Prostate gland (tissue), 2 donors: ENCODE results near the gene SUPT7L. TPM values are rescaled to one million over a fixed set of nuclear protein-coding genes. Genes with fewer than 3 reads are reported as not detected.
A peak's percentile ranks its signal among the peaks of the same experiment; 100 is the strongest.

Experiments
- DNase-seq: peaks from one replicate; pipeline ENCODE4 v3.0.0-alpha.2; 2019; ENCODE audit warnings: low spot score
- H3K27ac ChIP-seq, 2 donors: fragments of 200-600 bp; sonication (generic); 2 replicates each; pipeline ENCODE4 v1.5.1; 2017 to 2019
- H3K27me3 ChIP-seq: fragments of 200-600 bp; sonication (generic); replicated peaks from 2 replicates; pipeline ENCODE4 v1.5.1; 2019; ENCODE audit not compliant: insufficient read depth
- H3K36me3 ChIP-seq, 2 donors: fragments of 200-600 bp; sonication (generic); 1 replicate in 1 of 2; 2 replicates in 1 of 2; pipeline versions ENCODE4 v1.5.1 to v1.8.1; 2017 to 2019
- H3K4me1 ChIP-seq: fragments of 200-600 bp; sonication (generic); replicated peaks from 2 replicates; pipeline ENCODE4 v1.5.1; 2019
- H3K4me3 ChIP-seq, 2 donors: fragments of 200-600 bp; sonication (generic); 2 replicates each; pipeline ENCODE4 v1.5.1; 2017 to 2019
- H3K9me3 ChIP-seq: fragments of 200-600 bp; sonication (generic); 2 replicates; pipeline ENCODE4 v1.5.1; 2017
- POLR2A ChIP-seq: fragments of 450-650 bp; IDR thresholded peaks from one replicate; pipeline ENCODE4 v1.6.1; 2016; ENCODE audit warnings: antibody characterized with exemption, mild to moderate bottlenecking
- POLR2AphosphoS5 ChIP-seq: sonication (generic); formaldehyde crosslinking; IDR thresholded peaks from one replicate; pipeline ENCODE4 v1.6.1; 2017; ENCODE audit warnings: antibody characterized with exemption
- WGBS: methylation state at CpG from one replicate; pipeline ENCODE4 v1.1.5; 2018; 5-methylcytosine and 5-hydroxymethylcytosine counted together
- intact Hi-C: fragments of 100-400 bp; cut with DNase I; formaldehyde crosslinking; loops from one replicate; pipeline ENCODE4 v1.14.2; 2022
- total RNA-seq, 2 donors: library from RNA; depleted of rRNA; stranded (reverse); fragments of >200 nt; gene quantifications; one replicate each; pipeline ENCODE4 v1.1.0, GENCODE V29; 2016
- TF ChIP-seq, protein P1 (sequence below), 4 experiments: fragments of 200-600 bp in 2 of 4; fragments of 450-650 bp in 2 of 4; sonication (generic) in 2 of 4; IDR thresholded peaks; 1 replicate in 3 of 4; 2 replicates in 1 of 4; pipeline ENCODE4 v1.5.1; 2016 to 2019; ENCODE audit warnings: antibody characterized with exemption in 4 of 4, mild to moderate bottlenecking in 2 of 4, moderate library complexity in 2 of 4

Gene SUPT7L
- total RNA-seq, 2 donors from 2014 or later, result 18.6 to 34.2 TPM

DNA sequence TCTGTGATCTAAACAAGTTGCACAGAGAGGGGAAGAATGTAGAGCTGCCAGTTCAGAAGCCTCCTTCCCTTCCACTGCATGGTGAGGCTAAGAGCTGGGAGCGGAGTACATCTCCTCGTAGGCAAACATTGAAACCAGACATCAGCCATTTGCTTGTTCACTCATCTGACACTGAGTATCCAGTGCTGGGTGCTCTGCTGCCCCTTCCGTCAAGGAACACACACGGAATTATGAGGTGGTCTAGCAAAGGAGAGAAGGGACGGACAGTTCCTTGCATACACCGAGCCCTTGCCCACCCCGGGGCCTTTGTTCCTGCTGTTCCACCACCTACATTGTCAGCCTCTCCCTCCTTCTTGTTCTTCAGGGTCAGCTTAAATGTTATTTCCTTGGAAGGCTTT lies 44.8 kb upstream of the SUPT7L start:
- Histone ChIP-seq H3K4me1 (peaks cover 14% of the 10 kb centered on the region), H3K36me3 (no peaks in the 10 kb centered on the region), H3K4me3 (no peak overlapping the region), H3K27ac (peak overlapping the region; percentile 85 to 89), H3K9me3 (no peaks in the 10 kb centered on the region), H3K27me3 (no peaks in the 10 kb centered on the region)
- intact Hi-C loops, result loop anchor here (5.0 kb wide), 1 partner anchor 114 kb away; no protein-coding TSS in a partner anchor
- WGBS, result 70% methylated on average over 7 of the region's 7 CpGs
- no peak for TF ChIP-seq POLR2A
- no peak for TF ChIP-seq POLR2AphosphoS5
- TF ChIP-seq, protein P1, sequence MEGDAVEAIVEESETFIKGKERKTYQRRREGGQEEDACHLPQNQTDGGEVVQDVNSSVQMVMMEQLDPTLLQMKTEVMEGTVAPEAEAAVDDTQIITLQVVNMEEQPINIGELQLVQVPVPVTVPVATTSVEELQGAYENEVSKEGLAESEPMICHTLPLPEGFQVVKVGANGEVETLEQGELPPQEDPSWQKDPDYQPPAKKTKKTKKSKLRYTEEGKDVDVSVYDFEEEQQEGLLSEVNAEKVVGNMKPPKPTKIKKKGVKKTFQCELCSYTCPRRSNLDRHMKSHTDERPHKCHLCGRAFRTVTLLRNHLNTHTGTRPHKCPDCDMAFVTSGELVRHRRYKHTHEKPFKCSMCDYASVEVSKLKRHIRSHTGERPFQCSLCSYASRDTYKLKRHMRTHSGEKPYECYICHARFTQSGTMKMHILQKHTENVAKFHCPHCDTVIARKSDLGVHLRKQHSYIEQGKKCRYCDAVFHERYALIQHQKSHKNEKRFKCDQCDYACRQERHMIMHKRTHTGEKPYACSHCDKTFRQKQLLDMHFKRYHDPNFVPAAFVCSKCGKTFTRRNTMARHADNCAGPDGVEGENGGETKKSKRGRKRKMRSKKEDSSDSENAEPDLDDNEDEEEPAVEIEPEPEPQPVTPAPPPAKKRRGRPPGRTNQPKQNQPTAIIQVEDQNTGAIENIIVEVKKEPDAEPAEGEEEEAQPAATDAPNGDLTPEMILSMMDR (IDR thresholded peaks at IDR 0.05), result no peak
- no peak for DNase-seq

DNA sequence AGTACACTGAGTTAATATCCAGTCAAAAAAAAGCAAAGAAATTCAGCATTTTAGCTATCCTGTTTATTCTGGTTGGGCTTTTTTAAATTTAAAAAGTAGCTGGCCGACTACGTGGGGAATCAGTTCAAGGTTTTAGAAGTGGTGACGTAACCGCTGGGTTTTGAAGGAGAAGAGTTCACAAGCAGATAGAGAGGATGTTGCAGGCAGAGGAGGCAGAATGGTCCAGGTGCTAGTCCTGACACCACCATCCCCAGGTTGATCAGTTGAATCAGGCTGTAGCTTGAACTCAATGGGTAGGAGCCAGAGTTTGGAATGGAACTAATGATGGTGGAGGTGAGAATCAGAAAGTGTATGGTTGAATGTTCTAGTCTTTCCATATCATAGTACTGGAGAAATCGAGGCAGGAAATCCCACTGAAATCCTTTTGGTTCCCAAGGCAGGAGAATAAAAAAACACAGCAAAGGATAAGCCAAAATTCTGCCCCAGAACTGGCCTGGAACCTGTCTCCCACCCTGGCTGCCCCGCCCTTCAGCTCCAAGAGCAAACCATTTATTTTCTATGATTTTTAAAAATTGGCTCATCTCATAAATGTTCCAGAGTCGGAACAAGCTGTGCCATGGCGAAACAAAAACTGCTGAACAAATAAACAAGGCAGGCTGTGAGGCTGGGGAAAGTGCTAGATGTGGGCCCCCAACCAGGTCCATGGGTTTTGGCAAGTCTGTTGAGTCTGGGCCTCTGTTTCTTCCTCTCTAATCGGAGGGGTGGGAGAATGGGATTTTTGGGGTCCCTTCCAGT lies 44.2 kb upstream of the SUPT7L start:
- Histone ChIP-seq H3K4me3 (no peak overlapping the region), H3K4me1 (peaks cover 14% of the 10 kb centered on the region), H3K27me3 (no peaks in the 10 kb centered on the region), H3K27ac (peak overlapping the region; percentile 85 to 89), H3K36me3 (no peaks in the 10 kb centered on the region), H3K9me3 (no peaks in the 10 kb centered on the region)
- DNase-seq, result no peak
- TF ChIP-seq POLR2AphosphoS5 (peak; percentile 79), POLR2A (no peak)
- WGBS, result 63% methylated on average over 9 of the region's 9 CpGs
- intact Hi-C loops, result loop anchor here (2.0 to 5.0 kb wide), 2 partner anchors 65 to 115 kb away; no protein-coding TSS in a partner anchor

DNA sequence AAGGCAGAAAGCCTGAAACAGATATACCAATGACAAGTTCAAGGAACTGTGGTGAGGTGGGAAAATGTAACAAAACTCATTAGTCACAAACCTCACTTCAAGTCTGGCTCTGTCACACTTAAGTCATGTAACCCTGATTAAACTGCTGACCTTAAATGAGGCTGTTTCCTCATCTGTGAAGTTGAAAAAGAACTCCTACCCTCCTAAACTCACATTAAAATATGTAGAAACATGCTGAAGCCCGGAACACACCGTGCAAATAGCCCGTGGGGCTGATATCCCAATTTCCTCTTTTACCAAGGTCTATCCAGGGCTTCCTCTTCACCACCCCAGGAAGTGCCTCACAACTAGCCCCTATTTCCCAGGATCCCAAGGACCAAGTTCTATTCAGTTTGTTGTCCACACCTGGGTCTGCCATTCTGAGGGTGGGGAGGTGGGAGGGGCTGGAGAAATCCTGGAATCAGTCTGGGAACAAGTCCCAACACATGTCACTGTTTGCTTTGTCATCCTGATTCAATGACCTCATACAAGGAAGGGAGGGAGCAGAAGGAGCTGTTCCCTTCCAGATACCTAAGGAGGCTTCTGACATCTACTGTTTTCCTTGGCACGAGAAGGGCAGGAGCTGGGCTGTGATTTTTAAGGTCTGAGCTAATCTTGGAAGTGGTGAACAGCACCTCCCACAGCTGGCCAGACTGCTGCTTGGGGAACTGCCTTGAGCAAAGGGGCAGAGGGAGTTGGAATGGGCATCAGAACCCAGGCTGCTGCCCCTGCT lies 42.6 kb upstream of the SUPT7L start:
- 6% methylated on average over 4 of the region's 4 CpGs for WGBS
- H3K27ac ChIP-seq, result peak overlapping the region; percentile 85 to 89
- peaks cover 14% of the 10 kb centered on the region for H3K4me1 ChIP-seq
- TF ChIP-seq POLR2AphosphoS5 (peak; percentile 99), POLR2A (peak; percentile 54)
- TF ChIP-seq, protein P1 (IDR thresholded peaks at IDR 0.05), result no peak
- H3K27me3 ChIP-seq, result no peaks in the 10 kb centered on the region
- H3K9me3 ChIP-seq, result no peaks in the 10 kb centered on the region
- peak; percentile 90 for DNase-seq
- no peak overlapping the region for H3K4me3 ChIP-seq
- intact Hi-C loops, result loop anchor here (1.0 to 5.0 kb wide), 3 partner anchors 67 to 686 kb away; partner anchors contain the start of gene FOSL2
- H3K36me3 ChIP-seq, result no peaks in the 10 kb centered on the region

DNA sequence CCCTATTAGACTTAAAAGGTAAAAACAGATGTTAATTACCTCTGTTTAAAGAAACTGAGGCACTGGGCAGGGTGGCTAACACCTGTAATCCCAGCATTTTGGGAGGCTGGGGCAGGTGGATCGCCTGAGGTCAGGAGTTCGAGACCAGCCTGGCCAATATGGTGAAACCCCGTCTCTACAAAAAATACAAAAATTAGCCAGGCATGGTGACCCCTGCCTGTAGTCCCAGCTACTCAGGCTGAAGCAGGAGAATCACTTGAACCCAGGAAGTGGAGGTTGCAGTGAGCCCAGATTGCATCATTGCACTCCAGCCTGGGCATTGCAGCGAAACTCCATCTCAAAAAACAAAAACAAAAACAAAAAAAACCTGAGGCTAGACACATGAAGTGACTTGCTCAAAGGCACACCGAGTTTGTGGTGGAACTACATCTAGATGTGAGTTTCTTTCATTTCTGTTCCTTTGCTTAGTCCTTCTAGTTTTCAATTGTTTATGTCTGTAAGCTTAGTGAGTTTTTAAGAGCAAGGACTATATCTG lies 41.0 kb upstream of the SUPT7L start:
- H3K27me3 ChIP-seq, result no peaks in the 10 kb centered on the region
- no peak for DNase-seq
- H3K36me3 ChIP-seq, result no peaks in the 10 kb centered on the region
- H3K4me1 ChIP-seq, result peaks cover 14% of the 10 kb centered on the region
- intact Hi-C loops, result no loop called here
- peak overlapping the region; percentile 85 to 89 for H3K27ac ChIP-seq
- TF ChIP-seq, protein P1 (IDR thresholded peaks at IDR 0.05), result no peak
- no peak for TF ChIP-seq POLR2AphosphoS5
- TF ChIP-seq POLR2A, result no peak
- no peak overlapping the region for H3K4me3 ChIP-seq
- H3K9me3 ChIP-seq, result no peaks in the 10 kb centered on the region
- 88% methylated on average over 5 of the region's 5 CpGs for WGBS
